Astrocyte of the spinal cord (primary cell): Measurements from ENCODE around the gene HOXD3.

Source experiments
- DNase-seq: peaks from one replicate; pipeline ENCODE4 v3.0.0; 2011; ENCODE audit warnings: low read depth, low spot score
- H3K4me3 ChIP-seq: 2 replicates; pipeline ENCODE4 v1.5.1; 2011; ENCODE audit warnings: low read depth, mild to moderate bottlenecking, low read length, moderate library complexity
- in situ Hi-C: cut with HindIII; loops from 2 replicates; pipeline ENCODE4 v1.10.0; 2017; ENCODE audit warnings: low sequenced_read_pairs
- TF ChIP-seq, protein P1 (sequence below): IDR thresholded peaks from 2 replicates; pipeline ENCODE4 v1.5.1; 2012; ENCODE audit warnings: low read depth, mild to moderate bottlenecking, low read length, inconsistent platforms

The HOXD3 gene

DNA sequence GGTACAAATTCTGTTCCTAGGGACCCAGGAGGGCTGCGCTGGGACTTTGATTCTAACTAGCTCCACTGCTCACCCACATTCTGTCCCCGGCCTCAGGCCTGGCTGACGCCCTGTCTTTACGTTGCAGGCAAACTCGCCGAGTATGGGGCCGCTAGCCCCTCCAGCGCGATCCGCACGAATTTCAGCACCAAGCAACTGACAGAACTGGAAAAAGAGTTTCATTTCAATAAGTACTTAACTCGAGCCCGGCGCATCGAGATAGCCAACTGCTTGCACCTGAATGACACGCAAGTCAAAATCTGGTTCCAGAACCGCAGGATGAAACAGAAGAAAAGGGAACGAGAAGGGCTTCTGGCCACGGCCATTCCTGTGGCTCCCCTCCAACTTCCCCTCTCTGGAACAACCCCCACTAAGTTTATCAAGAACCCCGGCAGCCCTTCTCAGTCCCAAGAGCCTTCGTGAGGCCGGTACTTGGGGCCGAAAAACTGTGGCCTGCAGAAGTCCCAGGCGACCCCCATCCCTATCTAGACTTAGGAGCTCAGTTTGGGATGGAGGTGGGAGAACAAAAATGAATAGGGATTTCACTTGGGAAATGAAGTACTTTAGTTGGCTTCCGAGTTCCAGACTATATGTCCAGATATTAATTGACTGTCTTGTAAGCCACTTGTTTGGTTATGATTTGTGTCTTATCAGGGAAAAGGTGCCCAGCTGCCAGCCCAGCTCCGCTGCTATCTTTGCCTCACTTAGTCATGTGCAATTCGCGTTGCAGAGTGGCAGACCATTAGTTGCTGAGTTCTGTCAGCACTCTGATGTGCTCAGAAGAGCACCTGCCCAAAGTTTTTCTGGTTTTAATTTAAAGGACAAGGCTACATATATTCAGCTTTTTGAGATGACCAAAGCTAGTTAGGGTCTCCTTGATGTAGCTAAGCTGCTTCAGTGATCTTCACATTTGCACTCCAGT is 32.9 kb downstream of the HOXD3 start:
- DNase-seq, result no peak
- H3K4me3 ChIP-seq, result no peak overlapping the region

GRCh38 chr2:176192351-176192750 is 35.2 kb downstream of the HOXD3 start:
- TF ChIP-seq, protein P1, sequence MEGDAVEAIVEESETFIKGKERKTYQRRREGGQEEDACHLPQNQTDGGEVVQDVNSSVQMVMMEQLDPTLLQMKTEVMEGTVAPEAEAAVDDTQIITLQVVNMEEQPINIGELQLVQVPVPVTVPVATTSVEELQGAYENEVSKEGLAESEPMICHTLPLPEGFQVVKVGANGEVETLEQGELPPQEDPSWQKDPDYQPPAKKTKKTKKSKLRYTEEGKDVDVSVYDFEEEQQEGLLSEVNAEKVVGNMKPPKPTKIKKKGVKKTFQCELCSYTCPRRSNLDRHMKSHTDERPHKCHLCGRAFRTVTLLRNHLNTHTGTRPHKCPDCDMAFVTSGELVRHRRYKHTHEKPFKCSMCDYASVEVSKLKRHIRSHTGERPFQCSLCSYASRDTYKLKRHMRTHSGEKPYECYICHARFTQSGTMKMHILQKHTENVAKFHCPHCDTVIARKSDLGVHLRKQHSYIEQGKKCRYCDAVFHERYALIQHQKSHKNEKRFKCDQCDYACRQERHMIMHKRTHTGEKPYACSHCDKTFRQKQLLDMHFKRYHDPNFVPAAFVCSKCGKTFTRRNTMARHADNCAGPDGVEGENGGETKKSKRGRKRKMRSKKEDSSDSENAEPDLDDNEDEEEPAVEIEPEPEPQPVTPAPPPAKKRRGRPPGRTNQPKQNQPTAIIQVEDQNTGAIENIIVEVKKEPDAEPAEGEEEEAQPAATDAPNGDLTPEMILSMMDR, result no peak
- in situ Hi-C loops, result no loop called here
- DNase-seq, result no peak
- no peak overlapping the region for H3K4me3 ChIP-seq

More for the DNA sequence above, 32.9 kb downstream of the HOXD3 start:
- TF ChIP-seq, protein P1, result no peak
- in situ Hi-C loops, result no loop called here

DNA sequence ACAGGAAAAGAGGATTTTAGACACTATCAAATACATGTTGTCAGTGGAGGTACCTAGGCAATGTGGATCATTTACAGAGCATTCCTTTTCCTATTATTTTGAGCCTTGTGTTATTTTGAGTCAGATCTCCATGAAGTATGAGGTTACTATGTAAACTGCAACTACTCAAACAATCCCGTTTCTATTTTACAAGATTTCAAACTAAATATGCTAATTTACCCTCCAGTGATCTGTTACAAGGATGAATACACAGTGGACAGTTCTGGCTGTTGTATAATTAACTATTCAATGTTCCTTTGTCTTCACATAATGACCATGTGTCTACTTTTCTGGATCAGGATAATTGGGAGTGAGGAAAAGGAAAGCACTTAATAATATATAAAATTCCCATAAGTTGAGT is 35.9 kb downstream of the HOXD3 start:
- DNase-seq, result no peak
- TF ChIP-seq, protein P1, result no peak
- in situ Hi-C loops, result no loop called here
- no peak overlapping the region for H3K4me3 ChIP-seq

- H3K4me3 ChIP-seq, result no peak overlapping the region
- no peak for DNase-seq
- in situ Hi-C loops, result no loop called here
- TF ChIP-seq, protein P1, result no peak
Observed at GRCh38 chr2:176199902-176200301, 42.8 kb downstream of the HOXD3 start.

DNA sequence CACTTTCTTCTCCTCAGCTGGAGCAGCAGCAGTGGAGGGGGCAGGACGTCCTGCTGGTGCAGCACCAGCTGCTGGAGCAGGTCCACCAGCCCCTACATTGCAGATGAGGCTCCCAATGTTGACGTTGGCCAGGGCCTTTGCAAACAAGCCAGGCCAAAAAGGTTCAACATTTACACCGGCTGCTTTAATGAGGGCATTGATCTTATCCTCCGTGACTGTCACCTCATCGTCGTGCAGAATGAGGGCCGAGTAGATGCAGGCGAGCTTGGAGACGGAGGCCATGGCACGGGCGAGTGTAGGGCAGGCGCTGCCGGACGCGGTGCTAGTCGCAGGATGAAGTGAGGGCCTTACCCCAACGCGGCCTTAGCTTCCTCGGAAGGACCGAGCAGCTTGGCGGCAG is 43.9 kb downstream of the HOXD3 start:
- in situ Hi-C loops, result no loop called here
- H3K4me3 ChIP-seq, result no peak overlapping the region
- DNase-seq, result no peak
- TF ChIP-seq, protein P1, result no peak

DNA sequence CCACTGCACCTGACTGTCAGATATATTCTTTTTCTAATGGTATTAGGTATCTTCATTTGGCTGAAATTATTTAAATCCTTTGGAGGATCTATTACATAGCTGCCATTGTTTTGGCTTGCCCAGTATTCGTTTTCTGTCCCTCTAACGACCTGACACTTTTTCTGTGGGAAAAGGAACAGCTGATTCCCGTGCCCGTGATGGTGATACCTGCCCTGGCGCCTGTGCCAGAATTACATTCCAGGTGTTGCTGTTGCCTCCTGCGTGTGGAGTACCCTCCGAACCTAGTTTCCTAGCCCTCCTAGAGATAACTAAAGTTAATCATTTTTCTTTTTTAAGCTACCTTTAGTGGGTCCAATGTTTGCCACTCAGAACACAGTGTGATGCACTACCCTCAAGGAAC is 45.4 kb downstream of the HOXD3 start:
- H3K4me3 ChIP-seq, result no peak overlapping the region
- DNase-seq, result no peak
- in situ Hi-C loops, result no loop called here
- TF ChIP-seq, protein P1, result no peak
